NCI-H1417 treated with DMSO at 0.1 percent for 48 hours (cell line): ENCODE results near the gene SRM.
"Not testable (repeated sequence)": the region's sequence is repeated elsewhere in the genome, so short reads cannot be mapped to it uniquely, and the experiment has no call there.

Experiments used
- DNase-seq: peaks from one replicate; lab custom pipeline; 2025; lab: John Stamatoyannopoulos, UW

SRM gene

GRCh38 chr1:11019358-11019757 is 40.5 kb downstream of the SRM start:
- not testable (repeated sequence) for DNase-seq

- DNase-seq, result no peak
Observed at GRCh38 chr1:11013160-11013531, 46.7 kb downstream of the SRM start.

- DNase-seq, result peak; percentile 93
Observed at GRCh38 chr1:11012260-11013159, 47.3 kb downstream of the SRM start, which contains the start of gene TARDBP. Gene TARDBP (plus strand): TSS chr1:11012654. CDS start chr1:11013728, 1,074 bp downstream.
